CD4-positive, alpha-beta T cell (primary cell): ENCODE measurements around the gene FHOD3. TPM values are rescaled to one million over a fixed set of nuclear protein-coding genes. Genes with fewer than 3 reads are reported as not detected.

Experiments
- ATAC-seq: fragments of 200-7000 bp; cut with Tn5 transposase; one replicate; pipeline ENCODE4 v1.10.0; 2022; ENCODE audit warnings: mild to moderate bottlenecking; ENCODE audit not compliant: poor library complexity
- CTCF ChIA-PET: fragments of 350-600 bp; sonication (Branson Sonifier 250); formaldehyde crosslinking; loops from one replicate; lab custom pipeline; 2021; ENCODE audit warnings: antibody characterized with exemption, inconsistent platforms; lab: Charles Lee
- POLR2A ChIA-PET: fragments of 350-600 bp; sonication (Branson Sonifier 250); formaldehyde crosslinking; loops from one replicate; lab custom pipeline; 2021; ENCODE audit warnings: antibody characterized with exemption, inconsistent platforms; lab: Charles Lee
- DNase-seq, 14 experiments: peaks; one replicate each; pipeline ENCODE4 v3.0.0-alpha.2; 2013 to 2020; ENCODE audit warnings: mixed read lengths in 2 of 14
- H3K27ac ChIP-seq, 2 donors: one replicate each; pipeline versions ENCODE4 v1.5.1 to v1.7.0; 2013; ENCODE audit warnings: low read length in 2 of 2, low read depth in 1 of 2, mild to moderate bottlenecking in 1 of 2
- H3K27me3 ChIP-seq, 2 experiments: 1 replicate in 1 of 2; 2 replicates in 1 of 2; pipeline versions ENCODE4 v1.6.1 to v1.7.0; 2013; ENCODE audit warnings: low read length in 2 of 2, control low read depth in 1 of 2, mild to moderate bottlenecking in 1 of 2, moderate library complexity in 1 of 2; ENCODE audit not compliant: insufficient read depth in 2 of 2, control insufficient read depth in 1 of 2
- H3K36me3 ChIP-seq: one replicate; pipeline ENCODE4 v1.6.1; 2013; ENCODE audit warnings: low read length, control low read depth; ENCODE audit not compliant: insufficient read depth
- H3K4me1 ChIP-seq: one replicate; pipeline ENCODE4 v1.6.1; 2013; ENCODE audit warnings: low read length, control low read depth; ENCODE audit not compliant: insufficient read depth
- H3K4me3 ChIP-seq: one replicate; pipeline ENCODE4 v1.5.1; 2013; ENCODE audit warnings: mild to moderate bottlenecking, low read length, moderate library complexity
- H3K9me3 ChIP-seq, 2 experiments: 1 replicate in 1 of 2; 2 replicates in 1 of 2; pipeline versions ENCODE4 v1.6.1 to v1.7.0; 2013; ENCODE audit warnings: low read length in 2 of 2, mild to moderate bottlenecking in 2 of 2, control low read depth in 1 of 2, moderate library complexity in 1 of 2; ENCODE audit not compliant: control insufficient read depth in 1 of 2, insufficient read depth in 1 of 2
- H3K27ac Mint-ChIP-seq: one replicate; pipeline ENCODE4 v1.8.0; 2020; ENCODE audit warnings: mixed read lengths
- H3K27me3 Mint-ChIP-seq: one replicate; pipeline ENCODE4 v1.8.0; 2021; ENCODE audit warnings: mixed read lengths
- H3K36me3 Mint-ChIP-seq: one replicate; pipeline ENCODE4 v1.8.0; 2021; ENCODE audit warnings: low read depth, mixed read lengths
- H3K4me1 Mint-ChIP-seq: one replicate; pipeline ENCODE4 v1.8.0; 2021; ENCODE audit warnings: low read depth, mixed read lengths
- H3K4me3 Mint-ChIP-seq: one replicate; pipeline ENCODE4 v1.8.0; 2020; ENCODE audit warnings: mild to moderate bottlenecking, mixed read lengths
- H3K9me3 Mint-ChIP-seq: one replicate; pipeline ENCODE4 v1.8.0; 2020; ENCODE audit warnings: mixed read lengths
- CTCF ChIP-seq: fragments of 200-600 bp; IDR thresholded peaks from one replicate; pipeline ENCODE4 v1.8.0; 2022; ENCODE audit warnings: antibody characterized with exemption, mild to moderate bottlenecking
- intact Hi-C, 2 experiments: fragments of 100-400 bp; cut with DNase I in 1 of 2; cut with micrococcal nuclease in 1 of 2; formaldehyde crosslinking; loops; one replicate each; pipeline versions ENCODE4 v1.15.1 to v1.9.0; 2023 to 2025; cut with DNase I, micrococcal nuclease
- total RNA-seq, 174 experiments: library from RNA in 2 of 174; stranded (reverse) in 2 of 174; gene quantifications; one replicate each; pipeline ENCODE4 v1.2.3 and lab custom pipeline; 2021 to 2026

FHOD3 gene
- total RNA-seq, 2 experiments from 2014 or later = not detected

GRCh38 chr18:36663312-36663711 lies 365.8 kb downstream of the FHOD3 start:
- no peak overlapping the region for H3K4me3 Mint-ChIP-seq
- H3K4me1 Mint-ChIP-seq = no peaks in the 10 kb centered on the region
- CTCF ChIA-PET = no interaction called here
- H3K27ac ChIP-seq = no peak overlapping the region
- DNase-seq (no peak), ATAC-seq (no peak)
- H3K9me3 Mint-ChIP-seq = no peaks in the 10 kb centered on the region
- peaks cover 10% of the 10 kb centered on the region for H3K27me3 Mint-ChIP-seq
- intact Hi-C loops = no loop called here
- no peak for TF ChIP-seq CTCF
- H3K36me3 ChIP-seq = no peaks in the 10 kb centered on the region
- no peaks in the 10 kb centered on the region for H3K27me3 ChIP-seq
- POLR2A ChIA-PET = no interaction called here
- H3K27ac Mint-ChIP-seq = no peak overlapping the region
- no peaks in the 10 kb centered on the region for H3K4me1 ChIP-seq
- H3K36me3 Mint-ChIP-seq = no peaks in the 10 kb centered on the region
- H3K4me3 ChIP-seq = no peak overlapping the region
- H3K9me3 ChIP-seq = no peaks in the 10 kb centered on the region

GRCh38 chr18:36665952-36666351 lies 368.4 kb downstream of the FHOD3 start:
- no peak for TF ChIP-seq CTCF
- H3K27ac Mint-ChIP-seq = no peak overlapping the region
- H3K4me1 Mint-ChIP-seq = no peaks in the 10 kb centered on the region
- H3K4me3 Mint-ChIP-seq = no peak overlapping the region
- CTCF ChIA-PET = no interaction called here
- POLR2A ChIA-PET = no interaction called here
- intact Hi-C loops = no loop called here
- no peaks in the 10 kb centered on the region for H3K4me1 ChIP-seq
- H3K27ac ChIP-seq = no peak overlapping the region
- H3K36me3 ChIP-seq = no peaks in the 10 kb centered on the region
- DNase-seq = no peak
- no peaks in the 10 kb centered on the region for H3K27me3 ChIP-seq
- no peaks in the 10 kb centered on the region for H3K36me3 Mint-ChIP-seq
- H3K9me3 Mint-ChIP-seq = no peaks in the 10 kb centered on the region
- ATAC-seq = no peak
- H3K4me3 ChIP-seq = no peak overlapping the region
- H3K9me3 ChIP-seq = no peaks in the 10 kb centered on the region
- no peaks in the 10 kb centered on the region for H3K27me3 Mint-ChIP-seq

GRCh38 chr18:36667811-36668210 lies 370.3 kb downstream of the FHOD3 start:
- H3K4me3 Mint-ChIP-seq = no peak overlapping the region
- Histone ChIP-seq H3K4me1 (no peaks in the 10 kb centered on the region), H3K4me3 (no peak overlapping the region), H3K9me3 (no peaks in the 10 kb centered on the region), H3K36me3 (no peaks in the 10 kb centered on the region), H3K27ac (no peak overlapping the region), H3K27me3 (no peaks in the 10 kb centered on the region)
- peaks cover 6% of the 10 kb centered on the region for H3K27me3 Mint-ChIP-seq
- no peaks in the 10 kb centered on the region for H3K9me3 Mint-ChIP-seq
- no peak for TF ChIP-seq CTCF
- no peak for DNase-seq
- peaks cover under 1% of the 10 kb centered on the region for H3K4me1 Mint-ChIP-seq
- ATAC-seq = no peak
- ChIA-PET POLR2A (no interaction called here), CTCF (no interaction called here)
- H3K36me3 Mint-ChIP-seq = no peaks in the 10 kb centered on the region
- intact Hi-C loops = no loop called here
- no peak overlapping the region for H3K27ac Mint-ChIP-seq
